HCT116 (cell line): Measurements from ENCODE around the gene FRMPD1. TPM values are rescaled to one million over a fixed set of nuclear protein-coding genes. Genes with fewer than 3 reads are reported as not detected.

Experiments used
- ATAC-seq: fragments of 200-7000 bp; cut with Tn5 transposase; 2 replicates; pipeline ENCODE4 v1.9.1; 2020; ENCODE audit warnings: mild to moderate bottlenecking, moderate library complexity
- BruUV-seq: library from RNA; stranded (reverse); fragments of 400-500 nt; replicated peaks from 2 replicates; lab custom pipeline; 2021; lab: Mats Ljungman, UMichigan
- CTCF ChIA-PET: fragments of 300-600 bp; sonication (Branson Sonifier 250); formaldehyde crosslinking; loops from one replicate; lab custom pipeline; 2021; ENCODE audit warnings: antibody characterized with exemption; lab: Charles Lee
- POLR2A ChIA-PET: fragments of 300-600, 350-600 bp; sonication (Branson Sonifier 250); formaldehyde crosslinking; loops from one replicate; lab custom pipeline; 2021; ENCODE audit warnings: antibody characterized with exemption; lab: Charles Lee
- RAD21 ChIA-PET, 2 experiments: fragments of 300-600 bp; sonication (Branson Sonifier 250); formaldehyde crosslinking; loops; one replicate each; lab custom pipeline; 2023; ENCODE audit warnings: low total read pairs in 2 of 2; ENCODE audit not compliant: uncharacterized antibody in 2 of 2, unreplicated experiment in 2 of 2, low non-redundant PET in 1 of 2; lab: Charles Lee
- DNase-seq: peaks from one replicate; pipeline ENCODE4 v3.0.0-alpha.2; 2010; ENCODE audit warnings: low read depth, low spot score
- H2AFZ ChIP-seq: fragments of 200-600 bp; shearing (Covaris generic), sonication (generic); 2 replicates; pipeline ENCODE4 v1.6.1; 2017; ENCODE audit warnings: low read depth, mixed run types, mixed read lengths, antibody characterized with exemption, low read length; ENCODE audit not compliant: poor library complexity, severe bottlenecking
- H3K27ac ChIP-seq: 2 replicates; pipeline ENCODE4 v1.5.1; 2012; ENCODE audit warnings: low read depth, low read length
- H3K27me3 ChIP-seq: fragments of 200-600 bp; sonication (generic); 2 replicates; pipeline ENCODE4 v1.6.1; 2016; ENCODE audit warnings: mixed run types, low read length, mixed read lengths; ENCODE audit not compliant: insufficient read depth
- H3K36me3 ChIP-seq, 2 experiments: fragments of 200-500 bp in 1 of 2; fragments of 200-600 bp in 1 of 2; sonication (Bioruptor generic) in 1 of 2; sonication (generic) in 1 of 2; 2 replicates each; pipeline versions ENCODE4 v1.5.1 to v1.6.1; 2014 to 2016; ENCODE audit warnings: low read length in 2 of 2, inconsistent platforms in 1 of 2, mixed read lengths in 1 of 2, mixed run types in 1 of 2; ENCODE audit not compliant: insufficient read depth in 2 of 2, control insufficient read depth in 1 of 2
- H3K4me1 ChIP-seq, 2 experiments: fragments of 200-600 bp in 1 of 2; sonication (generic) in 1 of 2; 2 replicates each; pipeline versions ENCODE4 v1.5.1 to v1.6.1; 2012 to 2017; ENCODE audit warnings: low read length in 2 of 2, inconsistent platforms in 1 of 2, mild to moderate bottlenecking in 1 of 2, mixed read lengths in 1 of 2, mixed run types in 1 of 2, moderate library complexity in 1 of 2; ENCODE audit not compliant: insufficient read depth in 2 of 2, control insufficient read depth in 1 of 2
- H3K4me2 ChIP-seq: fragments of 200-600 bp; sonication (generic); 2 replicates; pipeline ENCODE4 v1.6.1; 2017; ENCODE audit warnings: mixed run types, low read length, mixed read lengths
- H3K4me3 ChIP-seq, 2 experiments: fragments of 200-600 bp in 1 of 2; sonication (generic) in 1 of 2; replicated peaks in 1 of 2; 2 replicates each; pipeline ENCODE4 v1.5.1; 2011 to 2016; ENCODE audit warnings: low read length in 2 of 2, control low read depth in 1 of 2, low read depth in 1 of 2, mild to moderate bottlenecking in 1 of 2, mixed read lengths in 1 of 2, mixed run types in 1 of 2
- H3K79me2 ChIP-seq: fragments of 200-600 bp; sonication (generic); 2 replicates; pipeline ENCODE4 v1.6.1; 2017; ENCODE audit warnings: mild to moderate bottlenecking, mixed run types, low read length, moderate library complexity, mixed read lengths; ENCODE audit not compliant: insufficient read depth
- H3K9ac ChIP-seq: fragments of 200-600 bp; sonication (generic); 2 replicates; pipeline ENCODE4 v1.6.1; 2016; ENCODE audit warnings: low read length, mixed read lengths
- H3K9me2 ChIP-seq: fragments of 200-600 bp; sonication (generic), shearing (Covaris generic); 2 replicates; pipeline ENCODE4 v1.6.1; 2017; ENCODE audit warnings: mixed run types, mild to moderate bottlenecking, moderate library complexity; ENCODE audit not compliant: insufficient read depth
- H3K9me3 ChIP-seq, 2 experiments: fragments of 200-500 bp in 1 of 2; fragments of 200-600 bp in 1 of 2; sonication (Bioruptor generic) in 1 of 2; sonication (generic) in 1 of 2; 2 replicates each; pipeline ENCODE4 v1.6.1; 2014 to 2017; ENCODE audit warnings: low read length in 2 of 2, mixed read lengths in 2 of 2, inconsistent platforms in 1 of 2, low read depth in 1 of 2, mild to moderate bottlenecking in 1 of 2, mixed run types in 1 of 2, moderate library complexity in 1 of 2; ENCODE audit not compliant: control insufficient read depth in 1 of 2, insufficient read depth in 1 of 2
- H4K20me1 ChIP-seq: fragments of 200-600 bp; sonication (generic), shearing (Covaris generic); 2 replicates; pipeline ENCODE4 v1.6.1; 2017; ENCODE audit warnings: mixed run types, mild to moderate bottlenecking, moderate library complexity; ENCODE audit not compliant: insufficient read depth
- ATF3 ChIP-seq: IDR thresholded peaks from 2 replicates; pipeline ENCODE4 v1.6.1; 2012
- CEBPB ChIP-seq: IDR thresholded peaks from 2 replicates; pipeline ENCODE4 v1.6.1; 2012; ENCODE audit warnings: low read depth
- EGR1 ChIP-seq: IDR thresholded peaks from 2 replicates; pipeline ENCODE4 v1.6.1; 2012; ENCODE audit warnings: low read depth
- ELF1 ChIP-seq: IDR thresholded peaks from 2 replicates; pipeline ENCODE4 v1.6.1; 2012; ENCODE audit warnings: low read depth, borderline replicate concordance
- EZH2 ChIP-seq: fragments of 200-600 bp; sonication (generic); IDR thresholded peaks from 2 replicates; pipeline ENCODE4 v1.6.1; 2017; ENCODE audit warnings: antibody characterized with exemption, mixed run types
- EZH2phosphoT487 ChIP-seq: fragments of 200-600 bp; IDR thresholded peaks from 2 replicates; pipeline ENCODE4 v1.6.1; 2018; ENCODE audit warnings: antibody characterized with exemption, borderline replicate concordance
- JUND ChIP-seq: IDR thresholded peaks from 2 replicates; pipeline ENCODE4 v1.6.1; 2012
- POLR2A ChIP-seq: IDR thresholded peaks from 2 replicates; pipeline ENCODE4 v1.7.0; 2011; ENCODE audit warnings: borderline replicate concordance; ENCODE audit not compliant: insufficient read depth, insufficient read length; ENCODE audit errors: extremely low read depth
- RAD21 ChIP-seq: IDR thresholded peaks from 2 replicates; pipeline ENCODE4 v1.6.1; 2012; ENCODE audit warnings: low read depth, mild to moderate bottlenecking
- SIN3A ChIP-seq: IDR thresholded peaks from 2 replicates; pipeline ENCODE4 v1.6.1; 2012; ENCODE audit warnings: low read depth
- SP1 ChIP-seq: IDR thresholded peaks from 2 replicates; pipeline ENCODE4 v1.6.1; 2012; ENCODE audit warnings: low read depth
- TCF7L2 ChIP-seq: IDR thresholded peaks from 2 replicates; pipeline ENCODE4 v1.7.0; 2011; ENCODE audit warnings: borderline replicate concordance, inconsistent platforms; ENCODE audit not compliant: insufficient read depth, insufficient read length; ENCODE audit errors: extremely low read depth
- YY1 ChIP-seq: IDR thresholded peaks from 2 replicates; pipeline ENCODE4 v1.6.1; 2011; ENCODE audit warnings: low read length, low read depth, moderate library complexity, mild to moderate bottlenecking; ENCODE audit not compliant: insufficient replicate concordance; ENCODE audit errors: extremely low read depth
- ZBTB33 ChIP-seq: IDR thresholded peaks from 2 replicates; pipeline ENCODE4 v1.6.1; 2011; ENCODE audit warnings: mild to moderate bottlenecking, low read length, moderate library complexity; ENCODE audit not compliant: insufficient replicate concordance; ENCODE audit errors: extremely low read depth
- intact Hi-C: fragments of 100-400 bp; cut with micrococcal nuclease; formaldehyde crosslinking; loops from 2 replicates; pipeline ENCODE4 v1.10.0; 2022
- total RNA-seq: library from RNA; stranded (reverse); gene quantifications from one replicate; pipeline ENCODE4 v1.2.1, GENCODE V29; 2021; ENCODE audit not compliant: unreplicated experiment

FRMPD1 gene
- total RNA-seq, 1 experiment from 2014 or later, result 0.52 TPM

GRCh38 chr9:37784291-37784615 is 133.5 kb downstream of the FRMPD1 start:
- H4K20me1 ChIP-seq, result peaks cover 9% of the 10 kb centered on the region; the same call in 1 of the 2 replicates
- peaks cover 29 to 41% of the 10 kb centered on the region in 2 experiments for H3K36me3 ChIP-seq
- H3K4me2 ChIP-seq, result peak overlapping the region; percentile 85
- ChIA-PET RAD21 (no interaction called here), POLR2A (no interaction called here), CTCF (interaction anchor here (1.5 kb wide), 1 partner anchor 480 kb away, joined by 3 read pairs; no protein-coding TSS in a partner anchor)
- no peaks in the 10 kb centered on the region for H3K27me3 ChIP-seq
- H3K9ac ChIP-seq, result peak overlapping the region; percentile 85
- peaks cover 57% of the 10 kb centered on the region for H3K79me2 ChIP-seq
- H3K9me2 ChIP-seq, result no peaks in the 10 kb centered on the region
- no peak for TF ChIP-seq TCF7L2
- intact Hi-C loops, result loop anchor here (10.0 kb wide), 1 partner anchor 199 kb away; no protein-coding TSS in a partner anchor
- BruUV-seq, result TSS peak; percentile 35
- DNase-seq (no peak), ATAC-seq (no peak)
- peak overlapping the region; percentile 88 to 99 for H3K4me3 ChIP-seq
- no peaks in the 10 kb centered on the region for H3K9me3 ChIP-seq
- H3K27ac ChIP-seq, result peak overlapping the region; percentile 71
- peaks cover 7 to 11% of the 10 kb centered on the region in 2 experiments; a peak in 3 of 4 replicates for H3K4me1 ChIP-seq
- no peak overlapping the region for H2AFZ ChIP-seq

- DNase-seq (peak; percentile 88), ATAC-seq (peak; percentile 89)
- no peaks in the 10 kb centered on the region for H3K27me3 ChIP-seq
- peak within 1 kb of the TSS; percentile 74 for H2AFZ ChIP-seq
- H4K20me1 ChIP-seq, result peaks cover 9% of the 10 kb centered on the region; the same call in 1 of the 2 replicates
- H3K79me2 ChIP-seq, result peaks cover 52% of the 10 kb centered on the region
- no peaks in the 10 kb centered on the region for H3K9me2 ChIP-seq
- ChIA-PET CTCF (interaction anchor here (1.0 to 1.5 kb wide), 2 partner anchors 17 to 479 kb away, joined by 3 read pairs; no protein-coding TSS in a partner anchor), RAD21 (no interaction called here), POLR2A (interaction anchor here (0.7 kb wide), 1 partner anchor 10 kb away, joined by 4 read pairs; no protein-coding TSS in a partner anchor)
- H3K4me3 ChIP-seq, result peak within 1 kb of the TSS; percentile 88 to 99
- peaks cover 7 to 11% of the 10 kb centered on the region in 2 experiments; a peak in 3 of 4 replicates for H3K4me1 ChIP-seq
- no peaks in the 10 kb centered on the region for H3K9me3 ChIP-seq
- peak within 1 kb of the TSS; percentile 85 for H3K4me2 ChIP-seq
- peak within 1 kb of the TSS; percentile 85 for H3K9ac ChIP-seq
- no TSS peak for BruUV-seq
- intact Hi-C loops, result loop anchor here (10.0 kb wide), 1 partner anchor 200 kb away; no protein-coding TSS in a partner anchor
- peaks cover 23 to 35% of the 10 kb centered on the region in 2 experiments for H3K36me3 ChIP-seq
- peak within 1 kb of the TSS; percentile 71 for H3K27ac ChIP-seq
- no peak for TF ChIP-seq CEBPB
- TF ChIP-seq SIN3A, result peak; percentile 93
- peak; percentile 90 for TF ChIP-seq YY1
- no peak for TF ChIP-seq ATF3
- TF ChIP-seq ELF1, result peak; percentile 81
- TF ChIP-seq EZH2, result no peak
- TF ChIP-seq EGR1, result no peak
- TF ChIP-seq JUND, result no peak; the same call in 1 of the 2 replicates
- TF ChIP-seq EZH2phosphoT487, result no peak
- peak; percentile 80 for TF ChIP-seq ZBTB33
- TF ChIP-seq SP1, result no peak
- TF ChIP-seq POLR2A, result peak; percentile 65
- no peak for TF ChIP-seq RAD21
Measured at GRCh38 chr9:37784616-37785483, 134.1 kb downstream of the FRMPD1 start, which contains the start of gene EXOSC3. TSS of gene EXOSC3 (minus strand) at chr9:37785064. CDS start at chr9:37785044, 20 bp downstream.
